ENCODE results near the gene GPR142.

DNA sequence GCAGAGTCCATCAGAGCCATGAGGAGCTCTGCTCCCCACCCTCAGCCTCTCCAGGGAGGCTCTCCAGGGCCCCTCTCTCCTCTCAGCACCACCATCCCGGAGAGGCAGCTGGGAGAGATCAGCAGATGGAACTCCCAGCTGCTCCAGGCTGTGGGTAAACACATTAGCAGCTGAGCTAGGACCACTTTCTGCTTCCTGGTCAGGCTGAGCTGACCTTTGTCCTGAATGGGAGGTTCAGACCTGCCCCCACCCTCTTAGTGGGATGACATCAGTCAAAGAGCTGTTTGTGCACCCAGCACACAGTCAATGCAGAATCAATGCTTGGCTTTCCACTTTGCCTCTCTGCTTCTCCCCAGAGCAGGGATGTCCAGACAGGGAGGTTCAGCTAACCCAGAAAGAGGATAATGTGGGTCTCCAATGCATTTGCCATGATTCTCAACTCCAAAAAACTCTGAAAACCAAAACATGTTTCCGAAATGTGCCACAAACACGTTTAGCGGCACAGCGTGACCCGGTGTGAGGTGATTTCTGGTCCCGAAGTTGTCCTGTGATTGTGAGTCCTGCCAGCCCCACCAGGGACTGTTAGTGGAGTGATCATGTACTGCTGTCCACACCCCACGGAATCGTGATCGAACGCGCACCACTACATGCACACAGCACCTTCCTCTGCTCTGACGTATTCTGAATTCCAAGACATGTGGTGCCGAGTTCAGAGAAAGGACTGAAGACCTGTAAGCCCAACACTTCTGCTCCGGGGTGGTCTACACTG, 6.7 kb downstream of the GPR142 start:
- TF ChIP-seq, protein P1, sequence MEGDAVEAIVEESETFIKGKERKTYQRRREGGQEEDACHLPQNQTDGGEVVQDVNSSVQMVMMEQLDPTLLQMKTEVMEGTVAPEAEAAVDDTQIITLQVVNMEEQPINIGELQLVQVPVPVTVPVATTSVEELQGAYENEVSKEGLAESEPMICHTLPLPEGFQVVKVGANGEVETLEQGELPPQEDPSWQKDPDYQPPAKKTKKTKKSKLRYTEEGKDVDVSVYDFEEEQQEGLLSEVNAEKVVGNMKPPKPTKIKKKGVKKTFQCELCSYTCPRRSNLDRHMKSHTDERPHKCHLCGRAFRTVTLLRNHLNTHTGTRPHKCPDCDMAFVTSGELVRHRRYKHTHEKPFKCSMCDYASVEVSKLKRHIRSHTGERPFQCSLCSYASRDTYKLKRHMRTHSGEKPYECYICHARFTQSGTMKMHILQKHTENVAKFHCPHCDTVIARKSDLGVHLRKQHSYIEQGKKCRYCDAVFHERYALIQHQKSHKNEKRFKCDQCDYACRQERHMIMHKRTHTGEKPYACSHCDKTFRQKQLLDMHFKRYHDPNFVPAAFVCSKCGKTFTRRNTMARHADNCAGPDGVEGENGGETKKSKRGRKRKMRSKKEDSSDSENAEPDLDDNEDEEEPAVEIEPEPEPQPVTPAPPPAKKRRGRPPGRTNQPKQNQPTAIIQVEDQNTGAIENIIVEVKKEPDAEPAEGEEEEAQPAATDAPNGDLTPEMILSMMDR (optimal IDR thresholded peaks at IDR 0.05 in 1 of 3, IDR thresholded peaks at IDR 0.05 in 1 of 3, conservative IDR thresholded peaks at IDR 0.05 in 1 of 3; ENCODE audit: extremely low read depth in 1 of 3, insufficient read depth in 2 of 3, low read length in 3 of 3), result no peak
- TF ChIP-seq EZH2 (IDR thresholded peaks at IDR 0.05; ENCODE audit: low read length), result no peak

Measured in keratinocyte (primary cell).